Lung (tissue), 12 donors: ENCODE measurements around the gene KLK14. TPM values are rescaled to one million over a fixed set of nuclear protein-coding genes. Genes with fewer than 3 reads are reported as not detected.

Experiments
- ATAC-seq: fragments of 200-7000 bp; cut with Tn5 transposase; one replicate; pipeline ENCODE4 v1.9.1; 2020; ENCODE audit warnings: moderate number of reproducible peaks; ENCODE audit not compliant: insufficient read depth, low FRiP score
- DNase-seq, 3 donors: peaks; one replicate each; pipeline ENCODE4 v3.0.0-alpha.2; 2013 to 2017
- H3K27ac ChIP-seq, 2 donors: one replicate each; pipeline ENCODE4 v1.5.1; 2013; ENCODE audit warnings: mild to moderate bottlenecking in 2 of 2, moderate library complexity in 2 of 2, control low read depth in 1 of 2, inconsistent platforms in 1 of 2, low read depth in 1 of 2, low read length in 1 of 2
- H3K27me3 ChIP-seq, 3 donors: one replicate each; pipeline ENCODE4 v1.5.1; 2013; ENCODE audit warnings: low read length in 2 of 3; ENCODE audit not compliant: control insufficient read depth in 3 of 3, insufficient read depth in 3 of 3
- H3K36me3 ChIP-seq, 4 donors: one replicate each; pipeline ENCODE4 v1.5.1; 2013; ENCODE audit warnings: low read length in 4 of 4, mild to moderate bottlenecking in 1 of 4, moderate library complexity in 1 of 4; ENCODE audit not compliant: control insufficient read depth in 4 of 4, insufficient read depth in 4 of 4
- H3K4me1 ChIP-seq, 5 donors: one replicate each; pipeline ENCODE4 v1.5.1; 2013; ENCODE audit warnings: low read length in 5 of 5, mild to moderate bottlenecking in 2 of 5, moderate library complexity in 1 of 5; ENCODE audit not compliant: control insufficient read depth in 5 of 5, insufficient read depth in 5 of 5
- H3K4me3 ChIP-seq: one replicate; pipeline ENCODE4 v1.5.1; 2013; ENCODE audit warnings: mild to moderate bottlenecking, control low read depth, moderate library complexity
- H3K9ac ChIP-seq, 2 donors: one replicate each; pipeline ENCODE4 v1.5.1; 2013; ENCODE audit warnings: low read length in 2 of 2, control low read depth in 1 of 2; ENCODE audit not compliant: insufficient read depth in 1 of 2
- H3K9me3 ChIP-seq, 4 donors: one replicate each; pipeline ENCODE4 v1.5.1; 2013; ENCODE audit warnings: low read length in 3 of 4, mild to moderate bottlenecking in 1 of 4, moderate library complexity in 1 of 4; ENCODE audit not compliant: control insufficient read depth in 4 of 4, insufficient read depth in 3 of 4
- WGBS, 2 donors: extraction: QIAGEN DNeasy Blood & Tissue Kit; methylation state at CpG; one replicate each; pipeline ENCODE4 v1.1.7; 2013; 5-methylcytosine and 5-hydroxymethylcytosine counted together
- polyA plus RNA-seq, 2 donors: library from polyadenylated mRNA; stranded (reverse); fragments of 200-250 nt; gene quantifications; one replicate each; pipeline ENCODE4 v1.2.1, GENCODE V29; 2013
- total RNA-seq, 2 donors: library from RNA; depleted of rRNA in 1 of 2; stranded (reverse); fragments of >200 nt in 1 of 2; gene quantifications; one replicate each; pipeline ENCODE4 v1.2.1, GENCODE V29; 2014 to 2021
- TF ChIP-seq, protein P1 (sequence below): IDR thresholded peaks from 2 replicates; pipeline ENCODE4 v1.5.1; 2012; ENCODE audit warnings: mild to moderate bottlenecking; ENCODE audit errors: control extremely low read depth, extremely low read depth
- donor health status: control.
- donor health status: control.
- donor health status: Bipolar disorder and iron deficiency.
- donor health status: healthy.
- donor health status: DM: yes; HTN: yes; CAD: no.

The KLK14 gene
- total and polyA plus RNA-seq, 4 donors: 0.46 to 3.9 (median 0.89) TPM

DNA sequence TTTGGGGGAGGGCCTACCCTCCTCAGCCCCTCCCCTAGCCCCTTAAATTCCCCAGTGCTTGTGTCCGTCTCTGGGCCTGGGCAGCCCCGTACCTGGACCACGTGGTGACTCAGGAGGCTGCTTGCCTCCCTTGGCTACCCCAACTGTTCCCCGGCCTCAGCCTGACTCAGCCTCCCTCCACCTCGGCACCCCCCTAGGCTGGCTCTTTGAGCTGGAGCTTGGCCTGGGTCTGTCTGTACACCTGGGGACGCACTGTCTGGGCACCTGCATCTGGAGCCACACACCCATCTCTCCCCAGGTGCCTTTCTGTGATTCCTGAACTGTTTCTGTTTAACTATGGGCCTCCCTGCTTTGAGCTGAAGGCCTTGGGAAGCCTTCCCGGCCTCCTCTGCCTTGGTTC is 1.8 kb upstream of the KLK14 start:
- 77 to 85% methylated on average over 7 of the region's 7 CpGs for WGBS, 2 donors
- H3K9ac ChIP-seq: no peak overlapping the region
- TF ChIP-seq, protein P1, sequence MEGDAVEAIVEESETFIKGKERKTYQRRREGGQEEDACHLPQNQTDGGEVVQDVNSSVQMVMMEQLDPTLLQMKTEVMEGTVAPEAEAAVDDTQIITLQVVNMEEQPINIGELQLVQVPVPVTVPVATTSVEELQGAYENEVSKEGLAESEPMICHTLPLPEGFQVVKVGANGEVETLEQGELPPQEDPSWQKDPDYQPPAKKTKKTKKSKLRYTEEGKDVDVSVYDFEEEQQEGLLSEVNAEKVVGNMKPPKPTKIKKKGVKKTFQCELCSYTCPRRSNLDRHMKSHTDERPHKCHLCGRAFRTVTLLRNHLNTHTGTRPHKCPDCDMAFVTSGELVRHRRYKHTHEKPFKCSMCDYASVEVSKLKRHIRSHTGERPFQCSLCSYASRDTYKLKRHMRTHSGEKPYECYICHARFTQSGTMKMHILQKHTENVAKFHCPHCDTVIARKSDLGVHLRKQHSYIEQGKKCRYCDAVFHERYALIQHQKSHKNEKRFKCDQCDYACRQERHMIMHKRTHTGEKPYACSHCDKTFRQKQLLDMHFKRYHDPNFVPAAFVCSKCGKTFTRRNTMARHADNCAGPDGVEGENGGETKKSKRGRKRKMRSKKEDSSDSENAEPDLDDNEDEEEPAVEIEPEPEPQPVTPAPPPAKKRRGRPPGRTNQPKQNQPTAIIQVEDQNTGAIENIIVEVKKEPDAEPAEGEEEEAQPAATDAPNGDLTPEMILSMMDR: no peak
- no peak overlapping the region for H3K4me3 ChIP-seq
- ATAC-seq (no peak), DNase-seq (no peak)
- no peaks in the 10 kb centered on the region for H3K36me3 ChIP-seq
- H3K9me3 ChIP-seq: peaks cover 0 to 1% (median 0%) of the 10 kb centered on the region in 4 donors
- peaks cover 0 to 2% (median 0%) of the 10 kb centered on the region in 5 donors for H3K4me1 ChIP-seq
- no peaks in the 10 kb centered on the region for H3K27me3 ChIP-seq
- no peak overlapping the region for H3K27ac ChIP-seq

DNA sequence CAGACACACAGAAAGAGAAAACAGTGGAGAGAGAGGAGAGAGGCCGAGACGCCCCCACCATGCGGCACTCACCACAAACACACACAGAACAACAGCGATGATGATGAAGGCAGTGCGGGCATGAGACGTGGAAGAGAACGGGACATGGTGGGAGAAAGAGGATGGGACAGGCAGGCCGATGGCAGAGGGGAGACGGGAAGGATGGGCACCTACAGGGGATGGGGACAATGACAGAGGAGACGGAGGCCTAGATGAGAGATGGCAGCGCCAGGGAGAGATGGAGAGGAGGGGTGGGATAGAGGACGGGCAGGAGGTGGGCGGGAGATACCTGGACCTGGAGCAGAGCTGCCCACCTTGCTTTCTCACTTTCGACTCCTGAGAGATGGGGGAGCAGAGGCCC is 1.1 kb upstream of the KLK14 start:
- DNase-seq (no peak), ATAC-seq (no peak)
- H3K27ac ChIP-seq: no peak overlapping the region
- no peak overlapping the region for H3K4me3 ChIP-seq
- H3K4me1 ChIP-seq: no peaks in the 10 kb centered on the region
- WGBS, 2 donors: 74 to 82% methylated on average over 14 of the region's 14 CpGs
- no peaks in the 10 kb centered on the region for H3K36me3 ChIP-seq
- H3K9ac ChIP-seq: no peak overlapping the region
- TF ChIP-seq, protein P1: no peak
- no peaks in the 10 kb centered on the region for H3K27me3 ChIP-seq
- peaks cover 0 to 1% (median 0%) of the 10 kb centered on the region in 4 donors for H3K9me3 ChIP-seq

DNA sequence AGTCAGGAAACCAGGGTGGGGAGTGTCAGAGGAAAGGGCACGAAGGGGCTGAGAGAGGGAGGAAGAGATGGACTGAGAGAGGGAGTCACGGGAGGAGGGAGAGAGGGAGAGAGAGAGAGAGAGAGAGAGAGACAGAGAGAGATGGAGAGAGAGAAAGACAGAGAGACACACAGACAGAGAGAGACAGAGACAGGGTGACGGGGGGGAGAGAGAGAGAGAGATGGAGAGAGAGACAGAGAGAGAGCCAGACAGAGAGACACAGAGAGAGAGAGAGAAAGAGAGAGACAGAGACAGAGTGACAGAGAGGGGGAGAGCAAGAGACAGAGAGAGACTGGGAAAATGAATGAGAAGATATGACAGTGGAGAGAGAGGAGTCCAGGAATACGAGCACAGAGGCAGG is 494 bp upstream of the KLK14 start:
- no peak overlapping the region for H3K27ac ChIP-seq
- no peak overlapping the region for H3K4me3 ChIP-seq
- no peaks in the 10 kb centered on the region for H3K4me1 ChIP-seq
- 39 to 45% methylated on average over 4 of the region's 4 CpGs for WGBS, 2 donors
- ATAC-seq (no peak), DNase-seq (no peak)
- H3K9me3 ChIP-seq: peaks cover 0 to 1% (median 0%) of the 10 kb centered on the region in 4 donors
- H3K9ac ChIP-seq: no peak overlapping the region
- no peaks in the 10 kb centered on the region for H3K36me3 ChIP-seq
- TF ChIP-seq, protein P1: no peak
- no peaks in the 10 kb centered on the region for H3K27me3 ChIP-seq

DNA sequence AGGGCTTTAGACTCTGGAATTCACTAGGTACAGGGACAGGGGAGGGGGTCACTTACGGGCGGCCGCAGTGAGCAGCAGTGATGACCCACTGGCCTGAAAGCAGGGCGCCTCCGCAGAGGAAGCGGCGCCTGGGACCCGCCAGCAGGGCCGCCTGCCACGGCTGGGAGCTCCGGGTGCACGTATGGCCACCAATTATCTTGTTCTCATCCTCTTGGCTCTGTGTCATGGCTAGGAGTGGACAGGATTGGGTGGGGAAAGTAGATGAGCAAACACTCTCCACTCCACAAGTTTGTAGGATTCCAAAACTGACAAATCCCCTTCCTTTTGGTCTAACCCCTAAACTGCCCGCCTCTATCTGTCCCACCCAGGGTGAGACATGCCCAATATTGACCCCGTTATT is 1.2 kb downstream of the KLK14 start:
- DNase-seq (no peak), ATAC-seq (no peak)
- no peak overlapping the region for H3K27ac ChIP-seq
- no peak overlapping the region for H3K9ac ChIP-seq
- WGBS, 2 donors: 88 to 89% methylated on average over 14 of the region's 14 CpGs
- no peak overlapping the region for H3K4me3 ChIP-seq
- no peaks in the 10 kb centered on the region for H3K27me3 ChIP-seq
- TF ChIP-seq, protein P1: no peak
- peaks cover 0 to 1% (median 0%) of the 10 kb centered on the region in 4 donors for H3K9me3 ChIP-seq
- H3K4me1 ChIP-seq: no peaks in the 10 kb centered on the region
- H3K36me3 ChIP-seq: no peaks in the 10 kb centered on the region
